HepG2 (cell line): ENCODE data around the gene LCN2. TPM values are rescaled to one million over a fixed set of nuclear protein-coding genes. Genes with fewer than 3 reads are reported as not detected.

Source experiments
- NCOA1 ChIP-seq: sonication (generic); formaldehyde crosslinking; IDR thresholded peaks from 2 replicates; pipeline ENCODE4 v1.9.0; 2021; ENCODE audit warnings: missing genetic modification reagents
- NR2F6 ChIP-seq, 2 experiments: IDR thresholded peaks; 2 replicates each; pipeline ENCODE4 v1.6.1; 2016; ENCODE audit warnings: antibody characterized with exemption in 1 of 2, mild to moderate bottlenecking in 1 of 2
- POLR2AphosphoS5 ChIP-seq: IDR thresholded peaks from 2 replicates; pipeline ENCODE4 v1.6.1; 2012; ENCODE audit warnings: low read depth, low read length
- SMARCC2 ChIP-seq: fragments of 450-650 bp; IDR thresholded peaks from 2 replicates; pipeline ENCODE4 v1.6.1; 2017; ENCODE audit warnings: antibody characterized with exemption, mild to moderate bottlenecking
- SRSF9 ChIP-seq: fragments of 200-400 bp; formaldehyde crosslinking; IDR thresholded peaks from 2 replicates; pipeline ENCODE4 v1.6.1; 2018; ENCODE audit warnings: borderline replicate concordance, mild to moderate bottlenecking, low read depth, low read length; ENCODE audit not compliant: insufficient read depth, poor library complexity, severe bottlenecking
- ZNF17 ChIP-seq: sonication (generic); formaldehyde crosslinking; IDR thresholded peaks from 2 replicates; pipeline ENCODE4 v1.5.0; 2020; ENCODE audit warnings: mild to moderate bottlenecking, missing genetic modification reagents
- ZNF263 ChIP-seq: sonication (generic); formaldehyde crosslinking; IDR thresholded peaks from 2 replicates; pipeline ENCODE4 v1.4.0; 2020; ENCODE audit warnings: missing genetic modification reagents
- ZNF629 ChIP-seq: sonication (generic); formaldehyde crosslinking; conservative IDR thresholded peaks from 2 replicates; pipeline ENCODE4 v1.5.0; 2020; ENCODE audit warnings: missing genetic modification reagents
- polyA plus RNA-seq, 8 experiments: library from polyadenylated mRNA; depleted of rRNA in 3 of 8; stranded (reverse) in 7 of 8; unstranded in 1 of 8; fragments of >200 nt; fragmentation: Illumina TruSeq in 4 of 8; extraction: Trizol in 4 of 8; gene quantifications; 2 replicates each; pipeline versions ENCODE4 v1.2.1 to v1.2.3, GENCODE V29; 2011 to 2016; ENCODE audit warnings: low read depth in 4 of 8, missing spikeins in 1 of 8, mixed read lengths in 1 of 8; ENCODE audit not compliant: insufficient read depth in 1 of 8
- total RNA-seq, 5 experiments: library from RNA; depleted of rRNA; stranded (reverse); fragments of >200 nt; fragmentation: Illumina TruSeq; extraction: Trizol; gene quantifications; 2 replicates each; pipeline ENCODE4 v1.2.3, GENCODE V29; 2016; ENCODE audit warnings: low read depth in 1 of 5
- TF ChIP-seq, protein P1 (sequence below): sonication (generic); formaldehyde crosslinking; IDR thresholded peaks from 2 replicates; pipeline ENCODE4 v1.4.0; 2020; ENCODE audit warnings: mild to moderate bottlenecking, missing genetic modification reagents
- TF ChIP-seq, protein P2 (sequence below): sonication (generic); formaldehyde crosslinking; IDR thresholded peaks from 2 replicates; pipeline ENCODE4 v1.5.1; 2020; ENCODE audit warnings: missing genetic modification reagents, mild to moderate bottlenecking, borderline replicate concordance
- TF ChIP-seq, protein P3 (sequence below): sonication (generic); formaldehyde crosslinking; IDR thresholded peaks from one replicate; pipeline ENCODE4 v1.5.1; 2020; ENCODE audit warnings: mild to moderate bottlenecking, missing genetic modification reagents; ENCODE audit errors: not compliant biosample characterization
- TF ChIP-seq, protein P4 (sequence below): sonication (generic); formaldehyde crosslinking; IDR thresholded peaks from 2 replicates; pipeline ENCODE4 v1.4.0; 2020; ENCODE audit warnings: missing genetic modification reagents

LCN2 gene
- total and polyA plus RNA-seq, 2 of the 13 experiments (the other 11 are each of a cell fraction or from before 2014, with no cell fraction given): 0.38 to 1.4 TPM

DNA sequence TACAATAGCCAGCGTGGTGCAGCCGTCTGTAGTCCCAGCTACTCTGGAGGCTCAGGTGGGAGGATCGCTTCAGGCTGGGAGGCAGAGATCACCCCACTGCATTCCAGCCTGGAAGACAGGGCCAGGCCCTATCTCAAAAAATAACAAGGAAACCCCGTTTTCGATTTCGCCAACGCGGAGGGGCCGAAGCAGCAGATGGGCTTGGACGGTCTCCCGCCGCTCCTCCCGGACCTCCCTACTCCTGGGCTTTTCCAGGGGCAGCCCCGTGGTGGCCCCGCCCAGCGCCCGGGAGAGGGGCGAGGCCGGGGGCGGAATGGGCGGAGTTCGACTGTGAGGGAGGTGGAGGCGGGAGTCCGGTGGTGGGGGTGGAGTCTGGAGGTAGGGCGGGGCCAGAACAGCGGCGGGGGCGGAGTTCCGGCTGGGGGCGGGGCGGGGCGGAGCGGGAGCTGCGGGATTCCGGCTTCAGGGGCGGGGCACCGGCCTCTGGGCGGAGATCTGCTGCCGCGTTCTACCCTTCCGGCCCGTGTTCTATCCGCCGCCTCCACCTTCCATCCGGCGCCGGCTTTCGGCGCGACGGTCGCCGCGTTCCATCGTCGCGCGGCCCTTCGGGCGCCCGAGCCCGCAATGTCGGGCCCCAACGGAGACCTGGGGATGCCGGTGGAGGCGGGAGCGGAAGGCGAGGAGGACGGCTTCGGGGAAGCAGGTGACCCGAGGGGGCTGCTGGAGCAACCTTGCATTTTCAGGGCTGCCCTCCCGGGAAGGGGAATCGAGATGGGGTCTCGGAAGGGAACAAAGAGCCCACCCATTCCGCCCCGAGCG lies 10.7 kb downstream of the LCN2 start, which contains the start of gene BBLN (continued):
- TF ChIP-seq, protein P1, sequence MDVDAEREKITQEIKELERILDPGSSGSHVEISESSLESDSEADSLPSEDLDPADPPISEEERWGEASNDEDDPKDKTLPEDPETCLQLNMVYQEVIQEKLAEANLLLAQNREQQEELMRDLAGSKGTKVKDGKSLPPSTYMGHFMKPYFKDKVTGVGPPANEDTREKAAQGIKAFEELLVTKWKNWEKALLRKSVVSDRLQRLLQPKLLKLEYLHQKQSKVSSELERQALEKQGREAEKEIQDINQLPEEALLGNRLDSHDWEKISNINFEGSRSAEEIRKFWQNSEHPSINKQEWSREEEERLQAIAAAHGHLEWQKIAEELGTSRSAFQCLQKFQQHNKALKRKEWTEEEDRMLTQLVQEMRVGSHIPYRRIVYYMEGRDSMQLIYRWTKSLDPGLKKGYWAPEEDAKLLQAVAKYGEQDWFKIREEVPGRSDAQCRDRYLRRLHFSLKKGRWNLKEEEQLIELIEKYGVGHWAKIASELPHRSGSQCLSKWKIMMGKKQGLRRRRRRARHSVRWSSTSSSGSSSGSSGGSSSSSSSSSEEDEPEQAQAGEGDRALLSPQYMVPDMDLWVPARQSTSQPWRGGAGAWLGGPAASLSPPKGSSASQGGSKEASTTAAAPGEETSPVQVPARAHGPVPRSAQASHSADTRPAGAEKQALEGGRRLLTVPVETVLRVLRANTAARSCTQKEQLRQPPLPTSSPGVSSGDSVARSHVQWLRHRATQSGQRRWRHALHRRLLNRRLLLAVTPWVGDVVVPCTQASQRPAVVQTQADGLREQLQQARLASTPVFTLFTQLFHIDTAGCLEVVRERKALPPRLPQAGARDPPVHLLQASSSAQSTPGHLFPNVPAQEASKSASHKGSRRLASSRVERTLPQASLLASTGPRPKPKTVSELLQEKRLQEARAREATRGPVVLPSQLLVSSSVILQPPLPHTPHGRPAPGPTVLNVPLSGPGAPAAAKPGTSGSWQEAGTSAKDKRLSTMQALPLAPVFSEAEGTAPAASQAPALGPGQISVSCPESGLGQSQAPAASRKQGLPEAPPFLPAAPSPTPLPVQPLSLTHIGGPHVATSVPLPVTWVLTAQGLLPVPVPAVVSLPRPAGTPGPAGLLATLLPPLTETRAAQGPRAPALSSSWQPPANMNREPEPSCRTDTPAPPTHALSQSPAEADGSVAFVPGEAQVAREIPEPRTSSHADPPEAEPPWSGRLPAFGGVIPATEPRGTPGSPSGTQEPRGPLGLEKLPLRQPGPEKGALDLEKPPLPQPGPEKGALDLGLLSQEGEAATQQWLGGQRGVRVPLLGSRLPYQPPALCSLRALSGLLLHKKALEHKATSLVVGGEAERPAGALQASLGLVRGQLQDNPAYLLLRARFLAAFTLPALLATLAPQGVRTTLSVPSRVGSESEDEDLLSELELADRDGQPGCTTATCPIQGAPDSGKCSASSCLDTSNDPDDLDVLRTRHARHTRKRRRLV (CRISPR knock-in tag): 0 out of 2 replicates have a peak, but pooled peaks have one; percentile 53
- peak; percentile 87 for TF ChIP-seq POLR2AphosphoS5
- no peak for TF ChIP-seq ZNF17 (CRISPR knock-in tag)
- no peak for TF ChIP-seq SRSF9
- 0 out of 2 replicates have a peak, but pooled peaks have one; percentile 30 for TF ChIP-seq ZNF263 (CRISPR knock-in tag)
- TF ChIP-seq NR2F6 (IDR thresholded peaks at IDR 0.05): no peak
- peak; percentile 22; the same call in 1 of the 2 replicates for TF ChIP-seq NR2F6 (CRISPR knock-in tag; IDR thresholded peaks at IDR 0.05)
- TF ChIP-seq SMARCC2: no peak
- TF ChIP-seq NCOA1 (CRISPR knock-in tag): no peak
- TF ChIP-seq, protein P2, sequence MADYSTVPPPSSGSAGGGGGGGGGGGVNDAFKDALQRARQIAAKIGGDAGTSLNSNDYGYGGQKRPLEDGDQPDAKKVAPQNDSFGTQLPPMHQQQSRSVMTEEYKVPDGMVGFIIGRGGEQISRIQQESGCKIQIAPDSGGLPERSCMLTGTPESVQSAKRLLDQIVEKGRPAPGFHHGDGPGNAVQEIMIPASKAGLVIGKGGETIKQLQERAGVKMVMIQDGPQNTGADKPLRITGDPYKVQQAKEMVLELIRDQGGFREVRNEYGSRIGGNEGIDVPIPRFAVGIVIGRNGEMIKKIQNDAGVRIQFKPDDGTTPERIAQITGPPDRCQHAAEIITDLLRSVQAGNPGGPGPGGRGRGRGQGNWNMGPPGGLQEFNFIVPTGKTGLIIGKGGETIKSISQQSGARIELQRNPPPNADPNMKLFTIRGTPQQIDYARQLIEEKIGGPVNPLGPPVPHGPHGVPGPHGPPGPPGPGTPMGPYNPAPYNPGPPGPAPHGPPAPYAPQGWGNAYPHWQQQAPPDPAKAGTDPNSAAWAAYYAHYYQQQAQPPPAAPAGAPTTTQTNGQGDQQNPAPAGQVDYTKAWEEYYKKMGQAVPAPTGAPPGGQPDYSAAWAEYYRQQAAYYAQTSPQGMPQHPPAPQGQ: no peak
- TF ChIP-seq, protein P3, sequence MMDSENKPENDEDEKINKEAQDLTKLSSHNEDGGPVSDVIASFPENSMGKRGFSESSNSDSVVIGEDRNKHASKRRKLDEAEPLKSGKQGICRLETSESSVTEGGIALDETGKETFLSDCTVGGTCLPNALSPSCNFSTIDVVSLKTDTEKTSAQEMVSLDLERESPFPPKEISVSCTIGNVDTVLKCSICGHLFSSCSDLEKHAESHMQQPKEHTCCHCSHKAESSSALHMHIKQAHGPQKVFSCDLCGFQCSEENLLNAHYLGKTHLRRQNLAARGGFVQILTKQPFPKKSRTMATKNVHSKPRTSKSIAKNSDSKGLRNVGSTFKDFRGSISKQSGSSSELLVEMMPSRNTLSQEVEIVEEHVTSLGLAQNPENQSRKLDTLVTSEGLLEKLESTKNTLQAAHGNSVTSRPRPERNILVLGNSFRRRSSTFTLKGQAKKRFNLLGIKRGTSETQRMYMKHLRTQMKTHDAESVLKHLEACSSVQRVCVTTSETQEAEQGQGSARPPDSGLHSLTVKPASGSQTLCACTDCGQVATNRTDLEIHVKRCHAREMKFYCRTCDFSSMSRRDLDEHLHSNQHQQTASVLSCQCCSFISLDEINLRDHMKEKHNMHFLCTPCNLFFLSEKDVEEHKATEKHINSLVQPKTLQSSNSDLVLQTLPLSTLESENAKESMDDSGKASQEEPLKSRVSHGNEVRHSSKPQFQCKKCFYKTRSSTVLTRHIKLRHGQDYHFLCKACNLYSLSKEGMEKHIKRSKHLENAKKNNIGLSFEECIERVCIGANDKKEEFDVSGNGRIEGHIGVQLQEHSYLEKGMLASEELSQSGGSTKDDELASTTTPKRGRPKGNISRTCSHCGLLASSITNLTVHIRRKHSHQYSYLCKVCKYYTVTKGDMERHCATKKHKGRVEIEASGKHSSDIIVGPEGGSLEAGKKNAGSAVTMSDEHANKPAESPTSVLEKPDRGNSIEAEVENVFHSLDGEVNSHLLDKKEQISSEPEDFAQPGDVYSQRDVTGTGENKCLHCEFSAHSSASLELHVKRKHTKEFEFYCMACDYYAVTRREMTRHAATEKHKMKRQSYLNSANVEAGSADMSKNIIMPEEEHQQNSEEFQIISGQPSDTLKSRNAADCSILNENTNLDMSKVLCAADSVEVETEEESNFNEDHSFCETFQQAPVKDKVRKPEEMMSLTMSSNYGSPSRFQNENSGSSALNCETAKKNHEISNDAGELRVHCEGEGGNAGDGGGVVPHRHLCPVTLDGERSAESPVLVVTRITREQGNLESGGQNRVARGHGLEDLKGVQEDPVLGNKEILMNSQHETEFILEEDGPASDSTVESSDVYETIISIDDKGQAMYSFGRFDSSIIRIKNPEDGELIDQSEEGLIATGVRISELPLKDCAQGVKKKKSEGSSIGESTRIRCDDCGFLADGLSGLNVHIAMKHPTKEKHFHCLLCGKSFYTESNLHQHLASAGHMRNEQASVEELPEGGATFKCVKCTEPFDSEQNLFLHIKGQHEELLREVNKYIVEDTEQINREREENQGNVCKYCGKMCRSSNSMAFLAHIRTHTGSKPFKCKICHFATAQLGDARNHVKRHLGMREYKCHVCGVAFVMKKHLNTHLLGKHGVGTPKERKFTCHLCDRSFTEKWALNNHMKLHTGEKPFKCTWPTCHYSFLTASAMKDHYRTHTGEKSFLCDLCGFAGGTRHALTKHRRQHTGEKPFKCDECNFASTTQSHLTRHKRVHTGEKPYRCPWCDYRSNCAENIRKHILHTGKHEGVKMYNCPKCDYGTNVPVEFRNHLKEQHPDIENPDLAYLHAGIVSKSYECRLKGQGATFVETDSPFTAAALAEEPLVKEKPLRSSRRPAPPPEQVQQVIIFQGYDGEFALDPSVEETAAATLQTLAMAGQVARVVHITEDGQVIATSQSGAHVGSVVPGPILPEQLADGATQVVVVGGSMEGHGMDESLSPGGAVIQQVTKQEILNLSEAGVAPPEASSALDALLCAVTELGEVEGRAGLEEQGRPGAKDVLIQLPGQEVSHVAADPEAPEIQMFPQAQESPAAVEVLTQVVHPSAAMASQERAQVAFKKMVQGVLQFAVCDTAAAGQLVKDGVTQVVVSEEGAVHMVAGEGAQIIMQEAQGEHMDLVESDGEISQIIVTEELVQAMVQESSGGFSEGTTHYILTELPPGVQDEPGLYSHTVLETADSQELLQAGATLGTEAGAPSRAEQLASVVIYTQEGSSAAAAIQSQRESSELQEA: peak; percentile 3
- TF ChIP-seq, protein P4, sequence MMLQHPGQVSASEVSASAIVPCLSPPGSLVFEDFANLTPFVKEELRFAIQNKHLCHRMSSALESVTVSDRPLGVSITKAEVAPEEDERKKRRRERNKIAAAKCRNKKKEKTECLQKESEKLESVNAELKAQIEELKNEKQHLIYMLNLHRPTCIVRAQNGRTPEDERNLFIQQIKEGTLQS: 0 out of 2 replicates have a peak, but pooled peaks have one; percentile 6
- no peak for TF ChIP-seq ZNF629 (CRISPR knock-in tag)
